Nephron (organoid): ENCODE measurements around the gene HPRT1.
A peak's percentile ranks its signal among the peaks of the same experiment; 100 is the strongest.

Experiments used
- H3K27ac Mint-ChIP-seq, 3 experiments: 2 replicates each; pipeline ENCODE4 v1.8.0; 2020; ENCODE audit warnings: mixed read lengths in 3 of 3, mild to moderate bottlenecking in 2 of 3, moderate library complexity in 1 of 3
- H3K27me3 Mint-ChIP-seq: 2 replicates; pipeline ENCODE4 v1.8.0; 2021; ENCODE audit warnings: low read depth, mild to moderate bottlenecking, moderate library complexity, mixed read lengths
- H3K36me3 Mint-ChIP-seq: 2 replicates; pipeline ENCODE4 v1.8.0; 2020; ENCODE audit warnings: low read depth, mixed read lengths
- H3K4me1 Mint-ChIP-seq: 2 replicates; pipeline ENCODE4 v1.8.0; 2020; ENCODE audit warnings: mixed read lengths
- H3K4me3 Mint-ChIP-seq, 3 experiments: 2 replicates each; pipeline ENCODE4 v1.8.0; 2020; ENCODE audit warnings: mild to moderate bottlenecking in 3 of 3, mixed read lengths in 3 of 3, moderate library complexity in 2 of 3
- H3K9me3 Mint-ChIP-seq: 2 replicates; pipeline ENCODE4 v1.8.0; 2020; ENCODE audit warnings: mixed read lengths
- CTCF ChIP-seq, 3 experiments: fragments of 200-600 bp; sonication (generic); IDR thresholded peaks; one replicate each; pipeline ENCODE4 v1.5.0; 2021; ENCODE audit warnings: antibody characterized with exemption in 3 of 3; ENCODE audit not compliant: unreplicated experiment in 3 of 3

Gene HPRT1

GRCh38 chrX:134476284-134476683, 16.3 kb downstream of the HPRT1 start:
- no peak for TF ChIP-seq CTCF (IDR thresholded peaks at IDR 0.05; ENCODE audit: unreplicated experiment in 3 of 3)
- H3K27ac Mint-ChIP-seq, result no peak overlapping the region
- peaks cover 2% of the 10 kb centered on the region for H3K9me3 Mint-ChIP-seq
- H3K36me3 Mint-ChIP-seq, result peaks cover 19% of the 10 kb centered on the region
- H3K27me3 Mint-ChIP-seq, result no peaks in the 10 kb centered on the region
- no peak overlapping the region for H3K4me3 Mint-ChIP-seq
- H3K4me1 Mint-ChIP-seq, result no peaks in the 10 kb centered on the region

GRCh38 chrX:134478374-134478773, 18.4 kb downstream of the HPRT1 start:
- TF ChIP-seq CTCF (IDR thresholded peaks at IDR 0.05; ENCODE audit: unreplicated experiment in 3 of 3), result no peak
- Mint-ChIP-seq H3K27me3 (no peaks in the 10 kb centered on the region), H3K4me1 (no peaks in the 10 kb centered on the region), H3K9me3 (no peaks in the 10 kb centered on the region), H3K4me3 (no peak overlapping the region), H3K36me3 (peaks cover 17% of the 10 kb centered on the region), H3K27ac (no peak overlapping the region)

DNA sequence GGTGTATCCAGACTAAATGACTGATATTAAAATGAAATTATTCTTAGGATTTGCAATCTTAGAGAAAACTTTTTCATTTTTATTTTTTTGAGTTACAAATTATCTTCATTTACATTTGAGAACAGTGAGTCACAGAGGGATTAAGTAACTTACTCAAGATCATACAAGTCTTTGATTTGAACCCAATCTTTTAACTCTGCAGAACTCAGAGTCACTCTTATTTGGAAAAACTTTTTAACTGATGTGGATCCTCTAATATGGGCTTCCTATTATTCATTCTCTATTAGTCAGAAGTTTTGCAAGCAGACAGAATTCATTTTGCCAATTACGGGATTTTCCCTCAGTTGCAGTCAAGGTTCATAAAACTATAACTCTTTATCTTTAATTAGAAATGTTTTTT, 20.1 kb downstream of the HPRT1 start:
- no peak for TF ChIP-seq CTCF (IDR thresholded peaks at IDR 0.05; ENCODE audit: unreplicated experiment in 3 of 3)
- Mint-ChIP-seq H3K27ac (no peak overlapping the region), H3K4me1 (peaks cover 4% of the 10 kb centered on the region), H3K36me3 (peaks cover 19% of the 10 kb centered on the region), H3K4me3 (no peak overlapping the region), H3K27me3 (no peaks in the 10 kb centered on the region), H3K9me3 (no peaks in the 10 kb centered on the region)

GRCh38 chrX:134481339-134481738, 21.4 kb downstream of the HPRT1 start:
- H3K27ac Mint-ChIP-seq, result no peak overlapping the region
- peaks cover 5% of the 10 kb centered on the region for H3K9me3 Mint-ChIP-seq
- peaks cover 14% of the 10 kb centered on the region for H3K36me3 Mint-ChIP-seq
- no peak for TF ChIP-seq CTCF (IDR thresholded peaks at IDR 0.05; ENCODE audit: unreplicated experiment in 3 of 3)
- no peak overlapping the region for H3K4me3 Mint-ChIP-seq
- no peaks in the 10 kb centered on the region for H3K27me3 Mint-ChIP-seq
- peaks cover 4% of the 10 kb centered on the region for H3K4me1 Mint-ChIP-seq

GRCh38 chrX:134482371-134482770, 22.4 kb downstream of the HPRT1 start:
- Mint-ChIP-seq H3K9me3 (peaks cover 5% of the 10 kb centered on the region), H3K27ac (no peak overlapping the region), H3K36me3 (peaks cover 12% of the 10 kb centered on the region), H3K4me3 (no peak overlapping the region), H3K4me1 (peaks cover 4% of the 10 kb centered on the region), H3K27me3 (no peaks in the 10 kb centered on the region)
- TF ChIP-seq CTCF (IDR thresholded peaks at IDR 0.05; ENCODE audit: unreplicated experiment in 3 of 3), result no peak

- no peak overlapping the region for H3K4me3 Mint-ChIP-seq
- peaks cover 8% of the 10 kb centered on the region for H3K36me3 Mint-ChIP-seq
- no peaks in the 10 kb centered on the region for H3K27me3 Mint-ChIP-seq
- peaks cover 4% of the 10 kb centered on the region for H3K4me1 Mint-ChIP-seq
- peaks cover 5% of the 10 kb centered on the region for H3K9me3 Mint-ChIP-seq
- TF ChIP-seq CTCF (IDR thresholded peaks at IDR 0.05; ENCODE audit: unreplicated experiment in 3 of 3), result peak; percentile 48 to 70 (median 58)
- peak overlapping the region in 2 of 3 experiments; percentile 32 to 34 for H3K27ac Mint-ChIP-seq
Measured at GRCh38 chrX:134484039-134484438, 24.1 kb downstream of the HPRT1 start.
